Astrocyte of the cerebellum (primary cell): ENCODE data around the gene TIMP4.

Experiments
- DNase-seq: peaks from one replicate; pipeline ENCODE4 v3.0.0-alpha.2; 2011; ENCODE audit warnings: low read depth
- H3K4me3 ChIP-seq: 2 replicates; pipeline ENCODE4 v1.5.1; 2011; ENCODE audit warnings: mild to moderate bottlenecking, low read depth, low read length, moderate library complexity
- CTCF ChIP-seq: IDR thresholded peaks from 2 replicates; pipeline ENCODE4 v1.5.1; 2012; ENCODE audit warnings: low read length, low read depth, moderate library complexity, mild to moderate bottlenecking; ENCODE audit errors: missing control alignments
- in situ Hi-C: cut with HindIII; loops from 2 replicates; pipeline ENCODE4 v1.10.0; 2017; ENCODE audit warnings: low sequenced_read_pairs

TIMP4 gene

GRCh38 chr3:12186515-12187286 lies 28.0 kb upstream of the TIMP4 start:
- DNase-seq: no peak
- no peak overlapping the region for H3K4me3 ChIP-seq
- in situ Hi-C loops: no loop called here

GRCh38 chr3:12186046-12186445 lies 27.3 kb upstream of the TIMP4 start:
- in situ Hi-C loops: no loop called here
- no peak overlapping the region for H3K4me3 ChIP-seq
- no peak for TF ChIP-seq CTCF
- DNase-seq: no peak

More at GRCh38 chr3:12186515-12187286, 28.0 kb upstream of the TIMP4 start:
- no peak for TF ChIP-seq CTCF

GRCh38 chr3:12185172-12185710 lies 26.5 kb upstream of the TIMP4 start:
- in situ Hi-C loops: no loop called here
- DNase-seq: no peak
- H3K4me3 ChIP-seq: no peak overlapping the region
- no peak for TF ChIP-seq CTCF

- no peak for TF ChIP-seq CTCF
- no peak overlapping the region for H3K4me3 ChIP-seq
- in situ Hi-C loops: no loop called here
- DNase-seq: no peak
These were observed 25.8 kb upstream of the TIMP4 start for GRCh38 chr3:12184541-12184940.

GRCh38 chr3:12182687-12183441 lies 24.2 kb upstream of the TIMP4 start:
- no peak for TF ChIP-seq CTCF
- H3K4me3 ChIP-seq: no peak overlapping the region
- no peak for DNase-seq
- in situ Hi-C loops: no loop called here

- no peak for TF ChIP-seq CTCF
- DNase-seq: no peak
- in situ Hi-C loops: no loop called here
- H3K4me3 ChIP-seq: no peak overlapping the region
These were observed 23.1 kb upstream of the TIMP4 start for GRCh38 chr3:12181806-12182205.
